ENCODE data around the gene ADAMTS9. TPM values are rescaled to one million over a fixed set of nuclear protein-coding genes. Genes with fewer than 3 reads are reported as not detected.

ADAMTS9 gene
- total and polyA plus RNA-seq, 2 donors (not counting 1 experiment from before 2014, with no cell fraction given): not detected

DNA sequence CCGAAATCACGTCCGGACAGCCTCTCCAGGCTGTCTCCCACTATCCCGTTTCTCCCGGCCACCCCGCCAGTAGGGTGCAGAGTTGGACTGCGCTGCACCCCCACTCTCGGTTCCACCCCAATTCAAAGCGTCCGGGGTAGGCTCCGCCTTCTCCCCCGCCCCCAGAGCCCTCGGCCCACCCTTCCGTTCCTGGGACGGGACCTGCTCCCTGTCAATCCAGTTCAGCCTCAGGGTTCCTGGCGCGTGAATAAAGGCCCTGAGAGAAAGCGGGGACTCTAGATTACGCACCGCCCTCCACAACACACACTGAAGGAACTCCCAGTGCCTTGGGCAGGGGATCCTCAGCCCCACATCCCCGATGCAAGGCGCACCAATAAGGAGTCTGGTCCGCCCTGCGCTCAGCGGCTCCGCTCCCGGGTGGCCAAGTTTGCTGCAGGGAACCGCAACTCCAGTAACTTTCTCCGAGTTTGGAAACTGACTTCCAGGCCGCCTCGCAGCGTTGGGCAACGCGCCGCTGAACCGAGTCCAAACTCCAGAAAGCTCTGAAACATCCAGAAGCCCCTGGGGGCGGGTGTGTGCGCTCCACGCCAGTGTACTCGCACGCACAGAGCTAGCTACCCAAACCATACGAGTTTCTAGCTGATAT lies 1.9 kb downstream of the ADAMTS9 start:
- Histone ChIP-seq H3K27ac (ENCODE audit: low read length in 2 of 2) (no peak overlapping the region), H3K36me3 (replicated peaks in 1 of 2; ENCODE audit: control extremely low read depth in 1 of 2, control insufficient read depth in 1 of 2, extremely low read depth in 1 of 2, insufficient read depth in 2 of 2, low read length in 1 of 2) (no peaks in the 10 kb centered on the region), H3K9ac (ENCODE audit: low read length) (no peak overlapping the region), H3K9me3 (ENCODE audit: control extremely low read depth in 1 of 3, control insufficient read depth in 2 of 3, insufficient read depth in 1 of 3, low read length in 2 of 3) (peaks cover 0 to 21% (median 0%) of the 10 kb centered on the region in 3 donors), H3K4me3 (ENCODE audit: control extremely low read depth in 1 of 5, extremely low read depth in 1 of 5, insufficient read depth in 1 of 5, low read depth in 2 of 5, low read length in 4 of 5) (no peak overlapping the region), H3K4me1 (ENCODE audit: control insufficient read depth in 2 of 2, insufficient read depth in 2 of 2, low read length in 2 of 2) (peaks cover 0 to 3% of the 10 kb centered on the region in 2 donors), H3K4me2 (replicated peaks; ENCODE audit: low read depth, low read length, poor library complexity, severe bottlenecking) (no peak overlapping the region), H4K20me1 (ENCODE audit: control insufficient read depth, insufficient read depth, low read length, poor library complexity, severe bottlenecking) (no peaks in the 10 kb centered on the region), H2AFZ (ENCODE audit: insufficient read depth, low read depth, low read length, poor library complexity, severe bottlenecking) (no peak overlapping the region), H3K79me2 (ENCODE audit: control insufficient read depth, insufficient read depth, low read length) (no peaks in the 10 kb centered on the region), H3K27me3 (replicated peaks in 1 of 4; ENCODE audit: control extremely low read depth in 1 of 4, control insufficient read depth in 3 of 4, insufficient read depth in 4 of 4, low read length in 3 of 4) (peaks cover 0 to 36% (median 12%) of the 10 kb centered on the region in 4 experiments)
- ChIA-PET POLR2A (no interaction called here), CTCF (no interaction called here)
- peak; percentile 2 for DNase-seq
- Mint-ChIP-seq H3K4me3 (no peak overlapping the region), H3K4me1 (peaks cover 5% of the 10 kb centered on the region), H3K27me3 (peaks cover 37% of the 10 kb centered on the region), H3K9me3 (ENCODE audit: insufficient read depth) (no peaks in the 10 kb centered on the region), H3K27ac (no peak overlapping the region)
- TF ChIP-seq CTCF (IDR thresholded peaks at IDR 0.05) (no peak), EZH2 (IDR thresholded peaks at IDR 0.05; ENCODE audit: borderline replicate concordance, insufficient read depth, low read depth, low read length, poor library complexity, severe bottlenecking) (no peak)
- ATAC-seq (ENCODE audit: low read depth): no peak
- intact Hi-C loops (cut with micrococcal nuclease): no loop called here
- 5% methylated on average over 42 of the region's 42 CpGs for WGBS (ENCODE audit: insufficient coverage)

DNA sequence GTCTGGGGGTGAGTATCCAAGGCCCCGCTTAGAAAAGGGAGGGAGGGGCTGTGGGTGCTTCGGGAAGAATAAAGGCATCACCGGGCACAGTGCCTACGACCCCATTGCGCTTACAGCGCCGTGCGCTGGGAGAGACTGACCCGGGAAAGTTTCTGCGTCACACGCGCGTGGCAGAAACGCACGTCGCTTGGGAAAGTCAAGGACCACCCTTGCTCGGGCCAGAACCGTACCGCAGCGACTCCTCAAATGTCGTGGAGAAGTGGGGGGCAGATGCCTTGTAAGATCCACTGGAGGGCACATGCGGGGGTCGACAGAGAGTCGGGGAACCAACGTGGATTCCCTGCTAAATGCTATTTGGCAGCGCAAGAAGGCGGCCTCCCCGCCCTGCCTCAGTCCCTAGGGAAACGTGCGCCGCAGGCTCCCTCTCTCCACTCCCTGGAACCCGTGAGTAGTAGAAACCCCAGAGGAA lies 2.4 kb downstream of the ADAMTS9 start:
- intact Hi-C loops (cut with micrococcal nuclease): no loop called here
- H3K9ac ChIP-seq (ENCODE audit: low read length): no peak overlapping the region
- POLR2A ChIA-PET: no interaction called here
- 13% methylated on average over 32 of the region's 32 CpGs for WGBS (ENCODE audit: insufficient coverage)
- Mint-ChIP-seq H3K4me3 (no peak overlapping the region), H3K9me3 (ENCODE audit: insufficient read depth) (no peaks in the 10 kb centered on the region), H3K27me3 (peaks cover 36% of the 10 kb centered on the region), H3K4me1 (peaks cover 5% of the 10 kb centered on the region), H3K27ac (no peak overlapping the region)
- CTCF ChIA-PET: no interaction called here
- TF ChIP-seq EZH2 (IDR thresholded peaks at IDR 0.05; ENCODE audit: borderline replicate concordance, insufficient read depth, low read depth, low read length, poor library complexity, severe bottlenecking) (no peak), CTCF (IDR thresholded peaks at IDR 0.05) (no peak)
- H3K4me1 ChIP-seq (ENCODE audit: control insufficient read depth in 2 of 2, insufficient read depth in 2 of 2, low read length in 2 of 2): peaks cover 0 to 3% of the 10 kb centered on the region in 2 donors
- ATAC-seq (ENCODE audit: low read depth): no peak
- no peak overlapping the region for H3K4me2 ChIP-seq (replicated peaks; ENCODE audit: low read depth, low read length, poor library complexity, severe bottlenecking)
- no peaks in the 10 kb centered on the region for H4K20me1 ChIP-seq (ENCODE audit: control insufficient read depth, insufficient read depth, low read length, poor library complexity, severe bottlenecking)
- H3K4me3 ChIP-seq (ENCODE audit: control extremely low read depth in 1 of 5, extremely low read depth in 1 of 5, insufficient read depth in 1 of 5, low read depth in 2 of 5, low read length in 4 of 5): no peak overlapping the region
- H3K27me3 ChIP-seq (replicated peaks in 1 of 4; ENCODE audit: control extremely low read depth in 1 of 4, control insufficient read depth in 3 of 4, insufficient read depth in 4 of 4, low read length in 3 of 4): peaks cover 0 to 36% (median 12%) of the 10 kb centered on the region in 4 experiments
- no peak for DNase-seq
- no peaks in the 10 kb centered on the region for H3K79me2 ChIP-seq (ENCODE audit: control insufficient read depth, insufficient read depth, low read length)
- no peak overlapping the region for H3K27ac ChIP-seq (ENCODE audit: low read length in 2 of 2)
- no peaks in the 10 kb centered on the region for H3K36me3 ChIP-seq (replicated peaks in 1 of 2; ENCODE audit: control extremely low read depth in 1 of 2, control insufficient read depth in 1 of 2, extremely low read depth in 1 of 2, insufficient read depth in 2 of 2, low read length in 1 of 2)
- H2AFZ ChIP-seq (ENCODE audit: insufficient read depth, low read depth, low read length, poor library complexity, severe bottlenecking): no peak overlapping the region
- peaks cover 0 to 21% (median 0%) of the 10 kb centered on the region in 3 donors for H3K9me3 ChIP-seq (ENCODE audit: control extremely low read depth in 1 of 3, control insufficient read depth in 2 of 3, insufficient read depth in 1 of 3, low read length in 2 of 3)

All from B cell (primary cell).